ENCODE measurements around the gene CASP7. TPM values are rescaled to one million over a fixed set of nuclear protein-coding genes. Genes with fewer than 3 reads are reported as not detected.
A peak's percentile ranks its signal among the peaks of the same experiment; 100 is the strongest.
"Not testable (repeated sequence)": the region's sequence is repeated elsewhere in the genome, so short reads cannot be mapped to it uniquely, and the experiment has no call there.

Gene CASP7
- total RNA-seq: 21.8 TPM

- DNase-seq: peak; percentile 69
Observed at GRCh38 chr10:113679463-113680189, at the start of gene CASP7. CASP7 (plus strand) TSS chr10:113679912; CDS start chr10:113697494, 17,582 bp downstream.

DNA sequence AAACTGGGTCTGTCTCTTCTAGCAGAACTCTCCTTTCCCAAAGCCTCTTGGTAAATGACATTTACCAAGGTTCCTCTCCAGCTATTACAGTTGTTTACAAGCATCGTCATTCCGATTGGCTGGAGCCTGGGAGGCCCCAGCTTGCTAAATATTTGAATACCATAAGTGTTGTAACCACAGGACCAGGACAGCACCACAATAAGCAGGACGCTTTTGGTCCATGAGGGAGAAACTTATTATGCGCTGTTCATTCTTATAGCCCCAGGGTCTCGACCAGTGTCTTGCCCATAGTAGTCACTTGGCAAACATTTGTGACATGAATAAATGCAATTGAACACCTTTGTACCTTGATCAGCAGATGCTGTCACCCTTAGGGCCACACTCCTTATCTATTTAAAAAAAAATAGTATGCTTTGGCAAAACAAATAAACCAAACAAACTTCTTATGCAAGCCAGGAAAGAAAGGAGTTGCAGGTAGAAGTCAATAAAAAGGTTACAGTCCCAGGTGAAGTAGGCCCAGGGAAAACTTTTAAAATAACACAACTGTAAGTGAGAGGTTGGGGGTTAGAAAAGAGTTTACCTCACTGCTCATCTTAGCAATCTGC, 48.7 kb upstream of the CASP7 start:
- no peak for DNase-seq

DNA sequence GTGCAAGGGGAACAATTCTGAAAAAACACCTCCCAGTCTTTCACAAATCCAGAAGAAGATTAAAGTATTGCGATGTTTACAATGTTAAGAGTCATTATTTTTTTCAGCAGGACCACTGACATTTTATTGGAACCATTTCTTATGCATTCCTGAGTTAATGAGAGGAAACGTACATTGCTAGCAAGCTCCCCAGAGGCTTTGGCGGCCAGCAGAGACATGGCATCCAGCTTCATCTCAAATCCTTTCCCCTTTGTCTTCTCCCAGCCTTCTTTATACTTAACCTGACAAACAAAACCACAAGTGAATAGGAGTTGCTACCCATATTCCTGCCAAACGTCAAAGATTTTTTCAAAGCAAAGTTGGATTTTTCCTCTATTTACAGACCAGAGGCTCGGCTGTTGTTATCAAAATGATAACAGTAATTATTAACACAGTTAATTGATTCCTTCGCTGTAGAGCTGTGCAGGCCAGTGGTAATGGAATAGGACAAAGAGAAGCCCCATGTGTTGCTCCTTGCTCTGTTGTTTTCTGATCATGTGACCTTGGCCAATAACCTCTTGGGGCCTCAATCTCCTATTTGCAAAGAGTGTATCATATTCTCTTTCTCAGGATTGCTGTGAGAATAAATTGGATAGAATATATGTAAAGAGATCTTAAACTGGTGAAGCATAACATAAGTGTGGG, 47.9 kb upstream of the CASP7 start:
- no peak for DNase-seq

DNA sequence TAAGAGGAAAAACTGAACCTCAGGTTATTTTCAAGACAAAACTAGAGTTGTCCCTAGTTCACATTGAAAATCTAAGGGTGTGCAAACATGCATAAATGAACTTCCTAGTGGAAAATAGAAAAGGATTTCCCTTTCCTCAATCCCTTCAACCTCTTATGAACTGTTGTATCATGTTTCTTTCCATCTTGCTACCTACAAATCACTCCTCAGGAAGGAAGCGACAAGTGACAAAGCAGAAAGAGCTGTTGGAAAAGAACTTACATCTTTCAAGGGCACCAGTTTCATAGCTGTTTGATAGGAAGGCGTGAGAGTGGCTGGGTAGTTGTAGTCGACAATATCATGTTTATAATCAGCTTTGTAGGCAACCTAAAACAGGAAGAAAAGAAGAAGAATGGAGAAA, 39.7 kb upstream of the CASP7 start:
- DNase-seq: no peak

DNA sequence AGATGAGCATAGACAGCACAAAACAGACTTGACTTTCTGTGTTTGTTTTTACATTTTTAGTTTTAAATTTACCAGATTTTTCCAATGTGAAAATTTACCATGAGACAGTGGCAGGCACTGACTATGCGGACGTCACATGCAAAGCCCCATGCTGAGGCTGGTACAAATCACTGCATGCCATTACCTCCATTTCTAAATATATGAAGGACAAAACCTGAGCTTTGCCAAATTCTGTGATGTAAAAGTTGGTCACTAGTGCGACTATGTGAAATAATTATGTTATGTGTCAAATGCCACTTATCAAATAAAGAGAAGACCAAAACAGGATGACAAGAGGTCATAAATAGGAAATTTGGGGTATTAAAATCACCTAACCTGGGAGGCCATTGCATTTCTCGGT, 38.0 kb upstream of the CASP7 start:
- no peak for DNase-seq

DNA sequence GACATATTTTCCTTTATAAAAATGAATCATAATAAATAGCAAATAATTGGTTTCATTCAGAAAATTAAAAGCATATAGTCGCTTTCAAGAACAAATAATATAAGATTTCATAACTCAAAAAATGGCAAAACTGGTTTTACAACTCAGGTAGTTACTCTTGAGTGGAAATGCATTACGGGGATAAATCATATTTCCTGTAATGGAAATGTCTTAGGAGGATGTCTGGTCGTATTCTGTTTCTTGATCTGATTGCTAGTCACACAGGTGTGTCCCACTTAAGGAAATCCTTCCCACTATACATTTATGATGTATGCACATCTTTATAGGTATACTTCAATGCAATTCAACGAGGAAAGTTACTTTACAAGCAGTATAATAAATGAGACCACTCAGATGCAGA, 36.5 kb upstream of the CASP7 start:
- DNase-seq: no peak

DNA sequence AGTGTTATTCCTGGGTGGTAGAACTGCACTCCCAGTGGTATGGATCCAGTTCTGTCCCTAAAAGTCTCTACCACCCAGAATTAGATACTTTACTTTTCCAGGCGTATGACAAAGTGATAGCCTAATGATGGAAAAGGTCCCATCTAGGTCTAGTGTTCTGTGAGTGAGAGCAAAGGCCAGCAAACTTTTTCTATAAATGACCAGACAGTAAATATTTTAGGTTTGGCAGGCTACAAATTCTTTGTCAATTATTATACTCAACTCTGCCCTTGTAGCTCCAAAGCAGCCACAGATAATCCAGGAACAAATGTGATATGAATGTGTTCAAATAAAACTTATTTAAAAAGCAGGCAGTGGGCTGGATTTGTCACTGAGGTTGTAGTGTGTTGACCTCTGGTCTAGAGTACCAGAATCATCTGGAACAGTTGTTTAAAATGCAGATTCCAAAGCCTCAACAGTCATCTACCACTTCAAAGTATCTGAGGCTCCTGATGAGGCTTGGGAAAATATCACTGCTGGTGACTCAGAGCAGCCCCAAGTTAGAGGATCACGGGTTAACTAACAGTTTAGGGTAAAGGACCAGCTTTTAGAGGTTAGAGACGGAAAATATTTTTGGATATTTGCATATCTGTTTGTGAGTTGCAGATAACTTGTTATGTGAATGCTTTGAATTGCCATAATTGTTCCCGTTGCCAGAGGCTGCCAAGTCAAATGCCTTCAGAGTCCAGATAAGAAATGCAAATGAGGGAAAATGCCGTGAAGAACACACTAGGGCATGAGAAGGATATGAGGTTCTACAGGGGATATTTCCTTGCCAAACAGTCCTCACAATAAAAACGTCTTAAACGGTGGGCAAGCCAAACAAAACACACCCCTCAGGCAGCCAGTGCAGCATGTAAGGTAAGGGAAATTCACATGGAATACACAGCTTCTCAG, 35.3 kb upstream of the CASP7 start:
- DNase-seq: no peak

GRCh38 chr10:113646336-113647201, 33.1 kb upstream of the CASP7 start:
- DNase-seq: no peak

DNA sequence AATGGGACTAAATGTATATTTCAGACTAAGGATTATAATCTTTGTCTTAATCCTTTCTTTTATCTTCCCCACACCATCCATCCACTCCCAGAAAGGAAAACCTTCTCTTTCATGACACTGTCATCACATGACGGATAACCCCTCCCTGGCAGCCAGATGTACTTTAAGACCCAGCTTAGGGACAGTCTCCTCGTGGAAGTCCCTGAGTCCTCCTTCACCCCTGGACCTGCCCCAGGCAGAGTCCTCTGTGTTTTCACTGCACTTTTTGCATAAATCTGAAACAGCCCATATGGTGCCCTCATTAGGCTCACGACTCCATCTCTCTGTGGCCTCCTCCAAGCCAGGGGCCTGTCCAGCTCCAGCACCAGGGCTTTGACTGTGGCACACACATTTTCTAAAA, 31.9 kb upstream of the CASP7 start:
- DNase-seq: no peak

DNA sequence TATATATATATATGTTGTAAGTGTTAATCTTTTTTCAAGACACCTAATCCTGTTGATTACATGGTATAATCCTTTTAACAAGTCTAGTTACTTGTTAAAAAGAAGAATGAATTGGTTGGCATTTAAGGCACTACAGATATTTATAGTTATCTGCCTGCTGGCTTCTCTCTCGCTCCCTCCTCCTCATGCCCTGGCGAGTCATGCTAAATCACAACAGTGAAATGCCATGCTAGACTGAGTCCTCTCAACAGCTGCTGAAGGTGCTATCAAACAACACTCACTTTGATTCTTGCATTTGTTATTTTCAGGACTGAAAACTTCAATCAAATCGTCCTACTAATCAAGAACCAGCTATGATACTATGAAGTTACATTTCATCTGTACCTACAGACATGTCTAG, 31.2 kb upstream of the CASP7 start:
- DNase-seq: no peak

DNA sequence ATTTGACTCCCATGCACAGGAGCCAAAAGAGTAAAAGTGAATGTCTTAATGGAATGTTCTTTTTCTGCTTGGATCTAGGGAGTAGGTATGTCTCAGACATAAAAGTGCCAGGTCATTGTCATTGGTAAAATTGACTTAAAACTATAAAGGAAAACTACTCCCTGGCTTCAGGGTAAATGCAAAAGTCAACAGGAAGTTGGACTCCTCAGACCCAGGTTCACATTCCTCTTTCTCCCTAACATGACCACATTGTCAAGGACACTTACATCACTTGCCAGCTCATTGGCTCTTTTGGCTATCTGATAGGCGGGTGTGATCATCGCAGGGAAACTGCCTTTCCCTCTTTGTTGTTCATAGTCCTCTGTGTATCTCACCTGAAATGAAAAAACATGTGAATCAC, 29.5 kb upstream of the CASP7 start:
- no peak for DNase-seq

DNA sequence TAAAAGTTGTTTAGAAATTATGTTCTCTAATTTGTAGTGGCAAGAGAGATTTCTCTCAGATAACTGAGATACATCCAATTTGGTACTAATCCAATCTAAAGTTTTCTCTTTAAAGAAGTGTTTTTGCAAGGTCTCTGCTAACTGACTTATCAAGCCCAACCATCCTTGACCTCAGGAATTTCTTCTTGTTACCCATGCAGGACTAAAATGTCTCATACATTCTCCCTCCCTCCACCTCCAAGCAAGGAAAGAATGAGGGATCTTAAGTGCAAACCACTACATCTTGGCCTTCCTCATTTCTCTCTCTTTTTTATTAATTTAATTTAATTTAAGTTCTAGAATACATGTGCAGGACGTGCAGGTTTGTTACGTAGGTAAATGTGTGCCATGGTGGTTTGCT, 28.7 kb upstream of the CASP7 start:
- no peak for DNase-seq

- no peak for DNase-seq
Observed at GRCh38 chr10:113651898-113652297, 27.8 kb upstream of the CASP7 start.

- DNase-seq: not testable (repeated sequence)
Observed at GRCh38 chr10:113652456-113652855, 27.3 kb upstream of the CASP7 start.

- DNase-seq: no peak
Observed at GRCh38 chr10:113656896-113657295, 22.8 kb upstream of the CASP7 start.

- DNase-seq: no peak
Observed at GRCh38 chr10:113657544-113657943, 22.2 kb upstream of the CASP7 start.

DNA sequence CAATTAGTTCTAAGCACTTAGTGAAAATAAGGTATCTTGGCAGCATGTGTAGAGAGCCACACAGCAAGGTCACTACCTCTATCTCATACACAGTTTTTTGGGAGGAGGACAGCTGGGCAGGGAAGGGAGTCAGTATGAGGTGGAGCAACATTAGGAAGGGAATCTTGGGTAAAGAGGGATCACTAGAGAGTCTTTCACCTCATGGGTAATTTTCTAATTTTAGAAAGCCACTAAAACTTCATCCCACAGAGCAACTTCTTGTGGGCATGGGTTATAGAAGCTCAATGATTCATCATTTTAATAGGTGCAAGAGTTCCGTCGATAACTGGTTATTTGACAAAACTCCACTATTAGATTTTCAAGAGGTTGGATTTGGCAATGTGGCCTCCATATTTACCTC, 18.4 kb upstream of the CASP7 start:
- DNase-seq: no peak

GRCh38 chr10:113663142-113663541, 16.6 kb upstream of the CASP7 start:
- DNase-seq: no peak

DNA sequence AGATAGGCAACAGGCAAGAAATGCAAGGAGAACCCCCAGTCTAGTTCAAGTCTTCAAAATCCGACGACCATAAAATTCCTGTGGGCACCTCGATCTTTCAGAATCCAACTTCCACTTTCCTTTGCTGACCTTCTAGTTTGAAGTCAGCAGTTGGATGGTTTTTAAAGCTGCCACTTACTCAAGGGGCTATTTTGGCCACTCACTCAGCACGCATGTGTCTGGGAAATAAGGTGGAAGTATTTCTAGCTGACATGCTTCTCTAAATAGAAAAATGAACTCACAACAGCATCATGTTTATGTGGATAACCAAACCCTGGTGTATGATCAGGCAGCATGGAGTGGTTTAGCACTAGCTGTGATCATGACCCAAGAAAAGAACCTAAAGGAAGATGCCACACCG, 15.8 kb upstream of the CASP7 start, which contains the start of gene NRAP:
Gene NRAP (minus strand): TSS at position 134 of the 400 bp plus-strand sequence. CDS start 159 bp downstream, outside the sequence.
- DNase-seq: no peak

- DNase-seq: no peak
Observed at GRCh38 chr10:113665352-113665751, 14.4 kb upstream of the CASP7 start.

DNA sequence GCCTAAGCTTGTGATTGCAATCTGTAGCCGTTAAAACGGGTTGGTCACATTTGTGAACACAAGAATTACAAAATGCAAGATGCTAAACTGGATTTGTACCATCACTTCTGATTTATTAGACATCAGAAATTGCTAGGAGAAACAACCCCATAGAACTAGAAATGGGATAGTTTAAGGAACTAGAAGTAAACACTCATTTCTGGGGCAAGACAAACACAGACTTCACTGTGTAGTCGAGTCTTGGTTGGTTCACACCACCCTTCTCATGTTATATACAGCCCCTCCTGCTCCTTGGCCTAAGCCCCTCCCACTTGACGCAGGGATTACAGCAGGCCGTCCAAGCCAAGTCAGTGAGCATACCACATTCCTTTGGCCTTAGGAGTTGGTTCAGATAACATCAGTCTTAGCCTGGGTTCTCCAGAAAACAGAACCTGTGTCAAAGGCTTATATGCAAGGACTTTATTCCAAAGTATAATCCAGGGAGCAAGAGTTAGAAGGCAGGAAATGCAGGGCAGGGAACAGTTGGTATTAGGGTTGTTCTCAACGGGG, 13.8 kb upstream of the CASP7 start:
- DNase-seq: no peak
